ENCODE results near the gene KIF21B. TPM values are rescaled to one million over a fixed set of nuclear protein-coding genes. Genes with fewer than 3 reads are reported as not detected.

The KIF21B gene
- total and polyA plus RNA-seq, 2 experiments from 2014 or later: 0.29 to 3.5 TPM

DNA sequence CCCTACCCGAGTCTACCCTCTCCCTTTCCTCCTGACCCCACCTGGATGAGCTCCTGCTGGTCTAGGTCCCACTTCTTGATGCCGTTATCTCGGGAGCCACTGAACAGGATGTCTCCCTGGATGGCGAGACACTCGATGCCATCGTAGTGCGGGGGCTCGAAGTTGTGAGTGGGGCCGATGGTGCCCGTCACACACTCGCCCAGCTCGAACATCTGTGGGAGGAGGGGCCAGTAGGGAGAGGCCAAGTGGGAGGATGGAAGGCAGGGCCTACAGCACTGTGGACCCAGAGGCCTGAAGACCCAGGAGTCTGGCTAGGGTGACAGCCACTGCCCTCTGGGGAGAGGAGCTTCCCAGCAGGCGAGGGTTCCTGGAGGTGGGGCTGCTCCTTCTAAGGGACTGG lies 48.1 kb downstream of the KIF21B start:
- DNase-seq (ENCODE audit: low read depth in 1 of 2, low spot score in 1 of 2): no peak
- Histone ChIP-seq H3K27ac (no peak overlapping the region), H3K4me1 (ENCODE audit: low read depth) (no peaks in the 10 kb centered on the region), H3K27me3 (no peaks in the 10 kb centered on the region), H3K4me3 (no peak overlapping the region), H3K36me3 (no peaks in the 10 kb centered on the region), H3K9me3 (ENCODE audit: low read depth) (no peaks in the 10 kb centered on the region)
- TF ChIP-seq, protein P1, sequence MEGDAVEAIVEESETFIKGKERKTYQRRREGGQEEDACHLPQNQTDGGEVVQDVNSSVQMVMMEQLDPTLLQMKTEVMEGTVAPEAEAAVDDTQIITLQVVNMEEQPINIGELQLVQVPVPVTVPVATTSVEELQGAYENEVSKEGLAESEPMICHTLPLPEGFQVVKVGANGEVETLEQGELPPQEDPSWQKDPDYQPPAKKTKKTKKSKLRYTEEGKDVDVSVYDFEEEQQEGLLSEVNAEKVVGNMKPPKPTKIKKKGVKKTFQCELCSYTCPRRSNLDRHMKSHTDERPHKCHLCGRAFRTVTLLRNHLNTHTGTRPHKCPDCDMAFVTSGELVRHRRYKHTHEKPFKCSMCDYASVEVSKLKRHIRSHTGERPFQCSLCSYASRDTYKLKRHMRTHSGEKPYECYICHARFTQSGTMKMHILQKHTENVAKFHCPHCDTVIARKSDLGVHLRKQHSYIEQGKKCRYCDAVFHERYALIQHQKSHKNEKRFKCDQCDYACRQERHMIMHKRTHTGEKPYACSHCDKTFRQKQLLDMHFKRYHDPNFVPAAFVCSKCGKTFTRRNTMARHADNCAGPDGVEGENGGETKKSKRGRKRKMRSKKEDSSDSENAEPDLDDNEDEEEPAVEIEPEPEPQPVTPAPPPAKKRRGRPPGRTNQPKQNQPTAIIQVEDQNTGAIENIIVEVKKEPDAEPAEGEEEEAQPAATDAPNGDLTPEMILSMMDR (IDR thresholded peaks at IDR 0.05; ENCODE audit: low read depth, low read length): no peak

DNA sequence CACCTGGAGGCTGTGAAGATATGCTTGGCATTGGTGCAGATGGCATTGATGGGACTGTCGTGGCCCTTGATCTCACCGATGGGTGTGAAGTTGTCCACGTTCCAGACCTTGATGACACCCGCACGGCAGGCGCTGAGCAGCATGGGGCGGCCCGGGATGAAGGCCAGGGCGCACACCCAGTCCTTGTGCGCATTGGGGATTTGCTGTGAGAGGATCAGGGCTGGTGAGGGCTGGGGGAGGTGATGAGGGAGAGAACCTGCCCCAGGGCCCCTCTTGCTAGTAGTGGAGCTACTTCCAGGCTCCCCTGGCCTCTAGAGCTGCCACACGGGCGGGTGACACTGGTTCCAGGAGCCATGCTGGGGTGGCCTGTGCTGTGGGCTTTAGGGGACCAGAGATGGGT lies 48.8 kb downstream of the KIF21B start:
- Histone ChIP-seq H3K9me3 (ENCODE audit: low read depth) (no peaks in the 10 kb centered on the region), H3K4me1 (ENCODE audit: low read depth) (no peaks in the 10 kb centered on the region)
- no peak for DNase-seq (ENCODE audit: low read depth in 1 of 2, low spot score in 1 of 2)

DNA sequence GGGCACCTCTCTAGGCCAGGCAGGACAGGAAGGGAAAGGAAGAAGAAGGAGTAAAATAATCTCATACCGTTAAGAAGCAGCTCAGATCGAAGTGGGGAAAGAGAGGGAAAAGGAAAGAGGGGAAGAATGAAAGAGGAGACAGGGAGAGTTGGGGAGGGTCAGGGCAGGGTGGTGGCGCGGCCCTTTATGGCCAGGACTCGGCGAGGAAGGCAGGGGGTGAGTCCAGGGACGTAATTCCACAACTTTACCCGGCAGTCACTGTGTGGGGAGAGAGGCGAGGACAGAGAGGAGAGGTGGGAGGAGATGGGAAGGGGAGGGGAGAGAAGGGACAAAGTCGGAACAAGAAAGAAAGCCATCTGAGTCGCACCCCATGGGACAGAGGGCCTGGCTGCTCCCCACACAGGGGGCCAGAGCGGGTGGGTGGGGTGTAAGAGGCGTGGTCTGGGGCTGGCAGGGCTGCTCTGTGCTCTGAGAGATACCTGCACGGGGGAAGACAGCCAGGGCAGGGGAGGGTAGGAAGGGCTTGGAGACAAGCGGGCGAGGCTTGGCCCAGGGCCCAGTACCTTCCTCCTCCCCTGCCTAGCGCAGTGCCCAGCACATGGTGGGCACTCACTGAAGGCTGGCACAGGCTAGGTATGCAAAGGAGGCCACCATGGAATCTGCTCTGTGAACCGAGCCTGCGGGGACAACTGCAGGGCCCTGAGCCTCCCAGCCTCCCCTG lies 49.4 kb downstream of the KIF21B start:
- no peaks in the 10 kb centered on the region for H3K9me3 ChIP-seq (ENCODE audit: low read depth)
- TF ChIP-seq, protein P1 (IDR thresholded peaks at IDR 0.05; ENCODE audit: low read depth, low read length): no peak
- H3K4me1 ChIP-seq (ENCODE audit: low read depth): no peaks in the 10 kb centered on the region
- H3K27ac ChIP-seq: no peak overlapping the region
- no peaks in the 10 kb centered on the region for H3K36me3 ChIP-seq
- no peak for DNase-seq (ENCODE audit: low read depth in 1 of 2, low spot score in 1 of 2)
- no peaks in the 10 kb centered on the region for H3K27me3 ChIP-seq
- H3K4me3 ChIP-seq: no peak overlapping the region

More for the DNA sequence above, 48.8 kb downstream of the KIF21B start:
- Histone ChIP-seq H3K27ac (no peak overlapping the region), H3K4me3 (no peak overlapping the region), H3K36me3 (no peaks in the 10 kb centered on the region), H3K27me3 (no peaks in the 10 kb centered on the region)
- TF ChIP-seq, protein P1 (IDR thresholded peaks at IDR 0.05; ENCODE audit: low read depth, low read length): no peak

DNA sequence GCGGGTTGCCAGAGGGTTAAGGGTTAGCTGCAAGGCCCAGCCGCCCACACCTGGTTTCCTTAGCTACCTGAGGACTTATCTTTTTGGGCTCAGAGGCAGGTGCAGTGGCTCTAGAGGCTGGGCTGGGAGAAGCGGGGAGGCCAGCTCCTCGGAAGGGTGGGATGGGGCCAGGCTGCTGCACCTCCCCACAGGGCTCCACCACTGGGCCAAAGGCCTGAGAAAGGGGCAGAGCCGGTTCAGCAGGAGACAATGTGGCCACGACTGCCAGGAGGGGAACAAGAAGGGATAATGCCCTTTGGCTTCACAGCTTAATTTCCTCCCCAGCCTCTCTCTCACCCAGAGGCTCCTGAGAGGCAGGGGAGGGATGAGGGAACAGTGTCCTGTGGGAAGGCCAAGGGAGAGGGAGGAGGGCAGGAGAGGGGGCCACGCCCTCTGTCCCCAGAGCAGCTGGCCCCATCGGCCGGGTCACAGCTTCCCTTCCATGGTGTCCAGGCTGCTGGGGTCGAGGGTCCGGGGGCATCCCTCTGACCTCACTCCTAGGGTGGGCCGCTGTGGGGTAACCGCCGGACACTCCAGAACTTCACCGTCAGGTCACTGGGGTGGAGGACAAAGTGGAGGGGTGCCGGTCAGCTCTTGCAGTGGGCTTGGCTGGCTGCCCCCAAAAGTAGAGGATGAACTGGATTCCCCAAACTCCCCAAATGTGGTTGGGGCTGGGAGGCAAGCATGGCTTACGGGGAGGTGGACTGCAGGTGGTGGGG lies 50.4 kb downstream of the KIF21B start:
- Histone ChIP-seq H3K27me3 (no peaks in the 10 kb centered on the region), H3K36me3 (no peaks in the 10 kb centered on the region), H3K4me1 (ENCODE audit: low read depth) (no peaks in the 10 kb centered on the region), H3K9me3 (ENCODE audit: low read depth) (no peaks in the 10 kb centered on the region), H3K4me3 (no peak overlapping the region), H3K27ac (no peak overlapping the region)
- TF ChIP-seq, protein P1 (IDR thresholded peaks at IDR 0.05; ENCODE audit: low read depth, low read length): no peak
- DNase-seq (ENCODE audit: low read depth in 1 of 2, low spot score in 1 of 2): no peak

DNA sequence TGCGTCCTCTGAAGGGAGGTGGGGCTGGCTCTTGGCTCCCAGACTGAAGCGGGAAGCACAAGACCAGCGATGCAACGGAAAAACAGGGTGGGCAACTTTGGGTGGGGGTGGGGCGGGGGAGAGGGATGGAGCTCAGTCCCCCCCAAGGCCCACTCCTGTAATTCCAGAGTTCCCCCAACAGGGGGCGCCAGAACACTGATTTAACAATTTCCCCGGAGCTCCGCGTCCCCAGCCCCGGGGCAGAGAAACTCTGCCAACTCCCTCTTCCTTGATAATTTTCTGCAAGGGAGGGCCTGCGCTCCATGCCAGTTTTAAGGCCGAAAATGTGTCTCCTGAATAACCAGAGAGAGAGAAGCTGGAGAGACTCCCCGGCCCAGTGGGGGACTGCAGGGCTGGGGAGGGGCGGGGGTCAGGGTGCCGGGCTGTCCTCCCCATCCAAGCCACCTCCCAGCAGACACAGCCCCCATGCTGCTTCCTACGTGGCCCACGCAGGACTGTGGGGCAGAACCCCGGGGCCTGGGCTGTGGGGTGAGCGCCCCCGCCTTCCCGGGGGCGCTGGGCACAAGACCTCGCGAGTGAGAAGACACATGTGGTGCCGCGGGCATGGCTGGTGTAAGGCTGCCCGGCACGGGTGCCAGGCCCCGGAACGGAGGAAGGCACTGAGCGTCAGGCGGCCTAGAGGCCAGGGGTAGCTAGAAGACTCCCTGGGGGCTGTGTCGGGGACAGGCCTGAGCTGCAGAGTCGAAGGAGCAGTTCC lies 51.4 kb downstream of the KIF21B start:
- H3K36me3 ChIP-seq: no peaks in the 10 kb centered on the region
- TF ChIP-seq, protein P1 (IDR thresholded peaks at IDR 0.05; ENCODE audit: low read depth, low read length): peak; percentile 64
- peak; percentile 69 to 79 for DNase-seq (ENCODE audit: low read depth in 1 of 2, low spot score in 1 of 2)
- no peak overlapping the region for H3K27ac ChIP-seq
- H3K4me3 ChIP-seq: no peak overlapping the region
- H3K9me3 ChIP-seq (ENCODE audit: low read depth): no peaks in the 10 kb centered on the region
- H3K27me3 ChIP-seq: no peaks in the 10 kb centered on the region
- H3K4me1 ChIP-seq (ENCODE audit: low read depth): no peaks in the 10 kb centered on the region

Data from cardiac muscle cell (in vitro differentiated cells and primary cell).